NCI-H526 treated with DMSO at 0.1 percent for 48 hours (cell line): ENCODE results near the gene SERHL2.
"Not testable (repeated sequence)": the region's sequence is repeated elsewhere in the genome, so short reads cannot be mapped to it uniquely, and the experiment has no call there.

Experiments
- DNase-seq: peaks from one replicate; lab custom pipeline; 2025; lab: John Stamatoyannopoulos, UW

Gene SERHL2, protein sequence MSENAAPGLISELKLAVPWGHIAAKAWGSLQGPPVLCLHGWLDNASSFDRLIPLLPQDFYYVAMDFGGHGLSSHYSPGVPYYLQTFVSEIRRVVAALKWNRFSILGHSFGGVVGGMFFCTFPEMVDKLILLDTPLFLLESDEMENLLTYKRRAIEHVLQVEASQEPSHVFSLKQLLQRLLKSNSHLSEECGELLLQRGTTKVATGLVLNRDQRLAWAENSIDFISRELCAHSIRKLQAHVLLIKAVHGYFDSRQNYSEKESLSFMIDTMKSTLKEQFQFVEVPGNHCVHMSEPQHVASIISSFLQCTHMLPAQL

DNA sequence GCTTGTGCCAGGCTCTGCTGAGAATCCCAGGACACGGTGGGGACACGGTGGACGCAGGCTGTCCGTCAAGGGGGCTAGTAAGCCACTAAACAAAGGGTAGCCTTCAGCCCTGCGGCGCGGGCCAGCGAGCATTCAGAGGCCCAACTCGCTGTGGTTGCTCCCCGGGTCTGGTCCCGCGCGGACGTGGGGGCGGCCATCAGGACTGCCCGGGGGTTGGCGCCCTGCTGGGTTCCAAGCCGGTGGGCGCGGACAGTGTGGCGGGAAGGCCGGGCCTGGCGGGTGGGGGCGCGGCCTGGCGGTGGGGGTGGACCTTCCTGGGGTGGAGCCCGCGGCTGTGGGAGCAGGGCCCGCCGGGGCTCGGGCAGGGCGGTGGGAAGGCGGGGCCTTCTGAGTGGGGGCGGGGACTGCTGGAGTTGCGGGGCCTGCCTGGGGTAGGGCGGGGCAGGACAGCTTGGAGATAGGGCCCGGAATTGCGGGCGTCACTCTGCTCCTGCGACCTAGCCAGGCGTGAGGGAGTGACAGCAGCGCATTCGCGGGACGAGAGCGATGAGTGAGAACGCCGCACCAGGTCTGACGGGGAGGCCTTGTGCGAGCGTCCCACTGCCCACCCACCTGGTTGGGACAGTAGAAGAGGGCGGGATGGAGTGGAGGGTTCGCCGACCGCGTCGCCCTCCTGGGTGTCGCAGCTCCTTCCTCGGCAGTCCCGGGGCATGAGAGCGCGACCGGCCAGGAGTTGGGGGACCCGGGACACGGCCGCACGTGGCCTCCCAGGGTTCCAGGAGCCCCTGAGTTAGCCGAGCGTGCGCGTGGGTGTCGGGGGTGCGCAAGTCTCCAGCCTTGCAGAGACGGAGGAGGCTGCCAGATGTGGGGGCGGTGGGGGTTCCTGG is at the start of gene SERHL2:
Gene SERHL2 (plus strand): TSS at position 482 of the 887 bp plus-strand sequence. CDS start 65 bp downstream, at position 547.
- peak; percentile 28 for DNase-seq

DNA sequence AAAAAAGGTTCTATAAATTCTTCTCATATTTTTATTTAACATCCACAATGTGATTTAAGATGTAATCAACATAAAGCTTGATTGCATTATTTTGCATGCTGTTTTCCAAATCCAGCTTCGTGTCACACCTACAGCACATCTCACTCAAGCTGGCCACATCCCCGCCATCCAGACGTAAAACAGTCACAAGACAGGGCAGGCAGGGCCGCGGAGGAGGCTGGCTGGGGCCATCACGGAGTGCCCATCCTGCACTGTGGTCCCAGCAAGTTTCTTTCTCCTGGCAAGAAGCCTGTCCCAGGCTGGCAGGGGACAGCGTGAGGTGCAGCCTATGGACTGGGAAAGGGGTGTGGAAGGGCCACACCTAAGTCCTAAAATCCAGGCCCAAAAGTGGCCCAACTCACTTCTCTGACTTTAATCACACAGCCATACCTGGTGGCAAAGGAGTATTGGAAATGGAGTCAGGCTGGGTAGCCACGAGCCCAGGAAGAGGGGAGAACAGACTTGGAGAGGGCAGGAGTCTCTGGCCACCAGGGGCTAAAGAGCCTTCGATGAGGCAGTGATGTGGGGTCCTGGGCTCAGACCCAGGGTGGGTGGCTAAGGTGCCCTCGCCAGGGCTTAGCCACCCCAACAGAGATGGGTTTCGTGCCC is 45.3 kb upstream of the SERHL2 start:
- DNase-seq: not testable (repeated sequence)

DNA sequence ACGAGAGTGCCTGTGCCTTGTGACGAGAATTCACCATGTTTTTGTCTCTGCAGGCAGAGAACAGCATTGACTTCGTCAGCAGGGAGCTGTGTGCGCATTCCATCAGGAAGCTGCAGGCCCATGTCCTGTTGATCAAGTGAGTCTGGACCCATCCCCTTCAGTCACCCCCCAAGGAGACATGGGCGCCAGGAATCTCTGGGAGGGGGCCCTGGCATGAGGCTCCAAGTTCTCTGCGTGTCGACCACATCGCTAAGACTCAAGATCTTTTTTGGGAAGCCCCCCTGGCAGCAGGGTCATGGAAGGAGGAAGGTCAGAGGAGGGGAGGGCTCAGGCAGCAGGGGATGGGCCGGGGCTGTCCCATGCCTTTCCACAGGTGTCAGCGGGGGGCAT is 44.8 kb upstream of the SERHL2 start:
- not testable (repeated sequence) for DNase-seq

DNA sequence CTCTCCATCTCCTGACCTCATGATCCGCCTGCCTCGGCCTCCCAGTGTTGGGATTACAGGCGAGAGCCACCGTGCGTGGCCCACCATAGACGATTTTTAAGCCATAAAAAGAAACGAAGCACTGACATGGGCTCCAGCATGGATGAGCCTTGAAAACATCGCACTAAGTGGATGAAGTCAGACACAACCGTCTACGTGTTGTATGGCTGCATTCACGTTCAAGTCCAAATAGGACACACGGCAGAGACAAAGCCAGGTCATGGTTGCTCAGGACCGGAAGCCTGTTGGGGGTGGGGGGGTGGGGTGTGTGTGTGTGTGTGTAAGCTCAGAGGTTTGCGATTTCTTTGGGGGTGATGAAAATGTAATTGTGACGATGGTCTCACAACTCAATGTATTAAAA is 44.2 kb upstream of the SERHL2 start:
- no peak for DNase-seq

DNA sequence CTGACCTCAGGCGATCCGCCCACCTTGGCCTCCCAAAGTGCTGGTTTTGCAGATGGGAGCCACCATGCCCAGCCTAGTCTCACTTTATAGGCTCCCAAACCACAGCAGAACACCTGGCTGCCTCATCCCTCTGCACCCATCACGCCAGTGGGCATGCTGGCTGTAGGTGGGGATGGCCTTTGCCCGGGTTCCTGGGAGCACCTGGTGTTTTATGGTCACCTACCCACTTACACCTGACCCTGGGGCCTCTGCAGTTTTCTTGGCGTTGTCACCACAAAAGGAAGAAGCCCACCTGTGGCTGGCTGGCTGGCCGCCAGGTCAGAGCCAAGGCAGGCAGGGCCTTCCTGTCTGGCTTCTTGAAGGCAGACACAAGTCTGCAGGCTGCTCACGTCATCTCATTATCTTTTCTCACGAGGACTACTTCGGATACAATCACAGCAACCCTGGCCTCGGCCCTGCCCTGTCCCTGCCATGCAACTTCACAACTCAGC is 42.3 kb upstream of the SERHL2 start:
- DNase-seq: no peak

DNA sequence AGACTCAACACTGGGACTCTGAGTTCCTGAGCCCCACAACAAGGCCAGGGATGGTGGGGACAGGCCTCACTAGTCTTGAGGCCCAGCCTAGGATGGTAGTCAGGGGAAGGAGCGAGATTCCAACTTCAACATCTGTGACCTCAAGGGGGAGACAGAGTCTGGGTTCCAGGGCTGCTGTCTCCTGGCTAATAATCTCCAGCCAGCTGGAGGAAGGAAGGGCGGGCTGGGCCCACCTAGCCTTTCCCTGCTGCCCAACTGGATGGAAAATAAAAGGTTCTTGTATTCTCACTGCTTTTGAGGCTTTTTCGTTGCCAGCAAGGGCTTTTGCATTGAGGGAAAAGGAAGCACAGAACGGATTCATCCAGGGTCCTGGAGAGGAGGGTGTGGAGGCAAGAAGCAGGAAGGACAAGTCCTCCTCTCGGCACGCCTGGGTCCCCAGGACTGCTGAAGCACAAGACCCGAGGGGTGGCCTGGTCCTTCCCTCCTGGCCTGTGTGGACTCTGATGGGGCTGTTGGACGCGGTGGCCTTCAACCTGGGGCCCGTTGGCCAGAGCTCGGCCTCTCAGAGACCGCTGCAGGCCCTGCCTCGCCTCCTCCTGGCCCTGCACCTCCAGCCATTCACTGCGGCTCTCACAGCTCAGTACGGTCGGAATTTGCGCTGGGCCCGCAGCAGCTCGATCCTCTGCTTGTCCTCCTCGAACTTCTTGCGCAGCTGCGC is 41.3 kb upstream of the SERHL2 start:
- not testable (repeated sequence) for DNase-seq

DNA sequence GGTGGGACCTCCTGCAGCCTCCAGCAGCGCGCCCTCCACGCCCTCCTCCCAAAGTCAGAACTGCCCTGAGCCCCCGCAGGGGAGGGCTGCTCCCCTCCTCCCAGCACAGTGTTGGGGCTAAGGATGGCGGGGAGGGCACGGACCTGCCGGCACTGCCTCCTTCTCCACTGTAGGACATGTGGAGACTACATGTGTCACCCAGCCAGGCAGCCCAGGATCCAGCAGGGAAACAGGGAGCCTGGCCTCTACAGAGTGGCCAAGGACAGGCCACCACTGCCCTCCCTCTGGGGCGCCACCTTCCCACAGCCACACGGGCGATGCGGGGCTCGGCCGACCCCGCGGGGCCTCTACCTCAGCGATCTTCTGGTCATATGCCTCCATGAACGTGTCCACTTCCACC is 39.4 kb upstream of the SERHL2 start:
- DNase-seq: not testable (repeated sequence)

DNA sequence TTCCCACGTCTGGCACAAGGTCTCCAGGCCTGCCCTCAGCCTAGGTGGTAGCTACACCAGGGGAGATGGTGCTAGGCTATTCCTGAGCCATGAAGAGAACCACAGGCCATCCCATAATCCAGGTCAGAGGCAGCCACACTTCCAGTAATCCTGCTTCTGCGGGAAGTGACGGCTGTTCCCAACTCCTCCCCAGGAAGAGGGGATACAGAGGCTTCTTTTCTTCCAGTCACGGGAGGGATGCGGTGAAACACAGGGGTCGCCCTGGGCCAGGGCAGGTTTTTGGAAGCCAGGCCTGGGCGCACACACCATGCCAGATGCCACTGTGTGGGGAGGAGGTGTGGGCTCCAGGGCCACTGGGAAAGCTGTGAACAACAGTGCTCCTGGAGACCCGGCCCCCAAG is 38.5 kb upstream of the SERHL2 start:
- not testable (repeated sequence) for DNase-seq

DNA sequence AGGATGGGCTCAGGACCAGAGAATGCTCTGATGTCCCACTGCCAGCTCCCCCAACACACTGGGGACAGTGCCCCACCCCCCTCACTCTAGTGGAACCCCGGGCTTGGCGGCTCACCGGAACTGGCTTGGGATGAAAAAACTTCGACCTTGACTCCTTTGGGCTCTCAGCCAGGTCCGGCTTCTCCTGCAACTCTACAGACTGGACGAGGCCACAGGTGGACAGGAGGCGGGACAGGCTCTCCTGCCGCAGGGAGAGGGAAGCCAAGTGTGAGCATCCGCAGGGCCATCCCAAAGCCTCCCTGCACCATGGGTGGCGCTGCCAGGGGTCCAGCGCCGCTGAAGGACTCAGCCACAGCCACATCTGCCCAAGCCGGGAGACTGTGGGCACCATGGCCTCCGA is 37.9 kb upstream of the SERHL2 start:
- no peak for DNase-seq

DNA sequence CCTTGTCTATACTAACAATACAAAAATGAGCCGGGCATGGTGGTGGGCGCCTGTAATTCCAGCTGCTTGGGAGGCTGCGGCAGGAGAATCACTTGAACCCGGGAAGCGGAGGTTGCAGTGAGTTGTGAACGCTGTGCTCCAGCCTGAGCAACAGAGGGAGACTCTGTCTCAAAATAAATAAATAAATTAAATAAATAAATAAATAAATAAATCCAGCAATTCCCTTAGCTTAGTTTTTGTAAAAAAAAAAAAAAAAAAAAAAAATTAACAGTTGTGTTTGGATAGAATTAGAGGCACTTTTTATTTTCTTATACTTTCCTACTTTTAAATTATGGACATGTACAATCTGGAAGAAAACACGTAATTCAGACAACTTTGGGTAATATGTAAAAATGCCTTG is 36.7 kb upstream of the SERHL2 start:
- not testable (repeated sequence) for DNase-seq

DNA sequence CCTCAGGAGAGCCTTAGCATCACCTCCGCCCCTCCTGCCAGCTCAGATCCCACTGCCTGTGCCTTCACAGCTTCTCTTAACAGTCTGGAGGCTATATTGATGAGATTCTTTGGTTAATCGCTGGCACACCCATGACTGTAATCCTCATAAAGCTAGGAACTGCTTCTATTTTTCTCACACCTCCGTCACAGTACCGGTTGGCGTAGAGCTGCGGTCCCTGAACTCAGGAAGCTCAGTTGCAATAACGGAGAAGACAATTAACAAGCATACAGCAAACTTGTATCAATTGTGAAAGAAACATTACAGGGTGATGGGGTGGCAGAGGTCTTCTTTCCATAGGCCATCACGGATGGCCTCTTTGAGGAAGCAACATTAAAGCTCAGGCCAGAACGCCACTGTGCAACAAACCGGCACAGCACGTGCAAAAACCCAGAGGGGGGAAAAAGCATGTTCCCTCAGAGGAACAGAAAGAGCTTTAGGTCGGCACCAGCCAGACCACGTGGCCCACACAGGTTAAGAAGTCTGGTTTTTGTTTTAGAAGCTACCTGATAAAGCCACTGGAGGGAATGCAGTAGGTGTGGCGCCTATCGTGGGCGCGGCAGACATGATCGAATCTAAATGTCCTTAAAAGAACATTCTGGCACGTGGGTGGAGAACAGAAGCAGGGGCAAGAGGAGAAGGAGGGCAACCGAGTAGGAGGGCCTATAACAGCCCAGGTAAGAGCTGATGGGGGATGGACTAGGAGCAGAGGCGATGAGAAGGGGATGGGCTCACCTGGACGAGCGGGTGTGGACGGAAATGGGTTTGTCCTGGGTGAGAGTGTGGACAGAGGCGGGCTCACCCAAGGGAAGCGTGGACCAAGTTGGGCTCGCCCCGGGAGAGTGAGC is 34.9 kb upstream of the SERHL2 start:
- DNase-seq: not testable (repeated sequence)

DNA sequence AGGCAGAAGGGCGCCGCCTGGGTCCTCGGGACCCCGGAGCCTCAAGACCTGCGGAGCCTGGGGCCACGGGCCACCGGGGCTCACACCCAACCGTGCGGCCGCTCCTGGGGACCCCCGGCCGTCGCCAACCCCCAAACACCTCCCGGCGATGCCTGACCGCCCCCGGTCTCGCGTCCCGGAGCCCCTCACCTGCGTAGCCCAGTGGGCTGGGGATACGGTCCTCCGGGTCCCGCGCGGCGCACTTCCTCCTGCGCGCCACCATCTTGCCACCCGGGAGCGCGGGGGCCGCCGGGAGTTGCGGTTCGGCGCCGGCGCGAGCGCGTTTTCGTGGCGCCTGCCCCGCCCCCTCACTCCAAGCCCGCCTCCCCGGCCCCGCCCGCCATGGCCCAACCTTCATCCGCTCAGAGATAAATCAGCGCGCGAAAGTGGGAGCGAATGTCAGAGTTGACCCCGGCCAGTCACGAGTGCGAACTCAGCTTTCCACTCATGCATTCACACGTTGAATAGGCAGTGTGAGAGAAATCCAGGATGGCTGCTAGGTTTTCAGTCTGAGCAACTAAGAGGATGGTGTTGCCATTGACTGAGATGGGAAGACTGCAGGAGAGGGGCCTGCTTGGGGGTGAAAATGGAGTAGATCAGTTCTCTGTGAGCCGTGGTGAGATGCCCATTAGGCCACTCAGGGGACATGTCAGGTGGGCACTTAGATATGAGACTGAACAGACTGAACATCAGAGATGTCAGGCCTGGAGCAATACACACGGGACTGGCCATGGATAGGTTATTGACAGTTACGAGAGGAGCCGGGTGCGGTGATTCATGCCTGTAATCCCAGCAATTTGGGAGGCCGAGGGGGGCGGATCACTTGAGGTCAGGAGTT is 34.0 kb upstream of the SERHL2 start, which contains the start of gene RRP7A:
Gene RRP7A (minus strand): TSS at position 272 of the 877 bp plus-strand sequence. CDS start 10 bp downstream, at position 262.
- DNase-seq: peak; percentile 19

DNA sequence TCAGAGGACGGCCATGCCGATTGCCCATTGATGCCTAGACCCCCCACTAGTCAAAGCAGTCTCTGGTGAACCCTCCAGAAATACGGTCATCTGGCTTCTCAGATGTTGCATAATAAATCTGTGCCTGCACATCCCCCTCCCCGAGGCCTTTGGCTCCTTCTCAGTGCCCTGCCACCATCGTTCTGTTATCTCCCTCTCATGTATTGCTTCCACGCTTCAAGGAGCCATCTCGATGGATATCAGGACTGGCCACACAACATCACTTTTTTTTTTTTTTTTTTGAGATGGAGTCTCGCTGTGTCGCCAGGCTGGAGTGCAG is 32.6 kb upstream of the SERHL2 start:
- no peak for DNase-seq

DNA sequence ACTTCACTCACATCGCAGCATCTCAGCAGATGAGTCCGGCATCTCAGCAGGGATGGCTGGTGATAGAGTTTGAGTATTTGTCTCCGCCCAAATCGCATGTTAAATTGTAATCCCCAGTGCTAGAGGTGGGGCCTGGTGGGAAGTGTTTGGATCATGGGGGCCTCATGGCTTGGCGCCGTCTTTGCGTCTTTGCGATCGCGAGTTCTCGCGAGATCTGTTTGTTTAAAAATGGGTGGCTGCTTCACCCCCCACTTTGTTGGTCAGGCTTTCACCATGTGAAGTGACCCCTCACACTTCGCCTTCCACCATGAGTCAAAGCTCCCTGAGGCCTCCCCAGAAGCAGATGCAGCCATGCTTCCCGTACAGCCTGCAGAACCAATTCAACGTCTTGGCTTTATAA is 31.2 kb upstream of the SERHL2 start:
- no peak for DNase-seq

DNA sequence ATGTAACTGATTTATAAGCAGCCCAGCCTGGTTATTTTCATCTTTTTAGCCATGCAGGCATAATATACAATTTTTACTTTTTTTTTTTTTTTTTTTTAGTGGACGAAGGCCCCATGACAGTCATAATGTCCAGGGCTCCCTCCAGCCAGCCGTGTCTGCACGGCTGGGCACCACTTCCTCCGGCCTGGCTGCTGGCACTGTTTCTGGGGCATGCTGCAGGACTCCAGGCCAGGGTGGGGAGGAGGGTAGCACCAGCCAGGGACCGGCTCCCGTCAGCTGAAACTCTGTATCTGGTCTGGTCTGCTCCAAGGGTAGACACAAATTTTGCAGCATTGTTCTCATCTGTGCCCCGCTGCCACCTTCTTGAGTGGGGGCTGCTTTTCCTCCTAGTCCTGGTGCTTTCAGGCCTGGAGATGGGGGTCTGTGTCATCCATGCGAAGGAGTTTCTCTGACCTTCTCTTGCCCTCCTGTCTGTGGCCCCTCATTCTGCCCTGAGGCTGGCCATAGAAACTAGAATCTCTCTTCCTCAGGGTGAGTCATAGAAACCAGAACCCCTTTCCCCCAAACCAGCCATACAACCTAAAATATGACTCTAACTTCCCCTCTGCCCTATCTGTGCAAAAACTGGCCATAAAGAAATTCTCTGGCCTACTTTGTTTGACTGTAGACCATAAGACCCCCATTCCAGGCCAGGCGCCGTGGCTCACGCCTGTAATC is 25.0 kb upstream of the SERHL2 start:
- DNase-seq: no peak

DNA sequence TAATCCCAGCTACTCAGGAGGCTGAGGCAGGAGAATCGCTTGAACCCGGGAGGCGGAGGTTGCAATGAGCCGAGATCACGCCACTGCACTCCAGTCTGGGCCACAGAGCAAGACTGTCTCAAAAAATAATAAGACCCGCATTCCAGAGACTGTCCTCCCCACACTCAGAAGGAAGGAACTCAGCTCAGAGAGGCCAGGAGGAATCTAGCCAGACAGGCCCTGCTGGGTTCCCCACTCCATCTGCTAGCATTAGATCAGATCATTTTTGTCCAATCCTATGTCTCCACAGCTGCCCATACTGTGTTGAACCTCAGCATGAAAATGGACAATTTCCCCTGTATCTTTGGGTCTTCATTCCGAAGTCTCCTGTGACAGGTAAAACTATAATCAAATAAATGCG is 24.3 kb upstream of the SERHL2 start:
- DNase-seq: not testable (repeated sequence)

DNA sequence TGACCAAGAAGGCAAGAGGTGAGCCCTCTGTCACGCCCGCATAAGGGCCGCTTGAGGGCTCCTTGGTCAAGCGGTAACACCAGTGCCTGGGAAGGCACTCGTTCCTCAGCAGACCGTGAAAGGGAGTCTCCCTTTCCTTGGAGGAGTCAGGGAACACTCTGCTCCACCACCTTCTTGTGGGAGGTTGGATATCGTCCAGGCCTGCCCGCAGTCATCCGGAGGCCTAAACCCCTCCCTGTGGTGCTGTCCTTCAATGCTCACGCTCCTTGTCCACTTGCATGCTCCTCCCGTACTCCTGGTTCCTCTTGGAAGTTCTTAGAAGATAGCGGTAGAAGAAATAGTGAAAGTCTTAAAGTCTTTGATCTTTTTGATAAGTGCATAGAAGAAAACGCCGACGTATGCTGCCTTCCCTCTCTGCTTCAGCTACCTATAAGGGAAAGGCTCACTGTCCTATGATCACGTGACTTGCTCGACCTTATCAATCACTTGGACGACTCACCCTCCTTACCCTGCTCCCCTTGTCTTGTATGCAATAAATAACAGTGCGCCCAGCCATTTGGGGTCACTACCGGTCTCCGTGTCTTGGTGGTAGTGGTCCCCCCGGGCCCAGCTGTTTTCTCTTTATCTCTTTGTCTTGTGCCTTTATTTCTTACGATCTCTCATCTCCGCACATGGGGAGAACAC is 22.2 kb upstream of the SERHL2 start:
- not testable (repeated sequence) for DNase-seq

DNA sequence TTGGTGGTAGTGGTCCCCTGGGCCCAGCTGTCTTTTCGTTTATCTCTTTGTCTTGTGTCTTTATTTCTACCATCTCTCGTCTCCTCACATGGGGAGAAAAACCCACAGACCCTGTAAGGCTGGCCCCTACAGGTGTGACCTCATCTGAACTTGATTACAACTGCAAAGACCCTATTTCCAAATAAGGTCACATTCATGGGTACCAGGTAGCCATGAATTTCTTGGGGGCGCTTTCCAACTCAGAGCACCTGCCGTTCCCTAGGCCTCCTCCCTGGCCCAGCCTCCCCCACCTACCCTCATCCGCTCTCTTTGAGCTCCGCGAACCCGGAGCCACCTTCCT is 20.1 kb upstream of the SERHL2 start:
- DNase-seq: no peak
